LHCN-M2 (cell line): ENCODE data around the gene TNFRSF17. TPM values are rescaled to one million over a fixed set of nuclear protein-coding genes. Genes with fewer than 3 reads are reported as not detected.
"Not testable (repeated sequence)": the region's sequence is repeated elsewhere in the genome, so short reads cannot be mapped to it uniquely, and the experiment has no call there.

Experiments
- DNase-seq: peaks from one replicate; pipeline ENCODE4 v3.0.0-alpha.2; 2012; ENCODE audit warnings: low read depth
- total RNA-seq: library from RNA; depleted of rRNA; stranded (reverse); fragments of >200 nt; gene quantifications from 2 replicates; pipeline ENCODE4 v1.2.3, GENCODE V29; 2014

The TNFRSF17 gene
- total RNA-seq, 1 experiment from 2014 or later, result not detected

- DNase-seq, result not testable (repeated sequence)
These were observed 5.3 kb downstream of the TNFRSF17 start for GRCh38 chr16:11970292-11970691.

GRCh38 chr16:11972128-11972527, 7.1 kb downstream of the TNFRSF17 start:
- DNase-seq, result no peak

GRCh38 chr16:11973070-11973469, 8.1 kb downstream of the TNFRSF17 start:
- no peak for DNase-seq

GRCh38 chr16:11976850-11977375, 11.9 kb downstream of the TNFRSF17 start:
- no peak for DNase-seq

- peak; percentile 68 for DNase-seq
These were observed 12.5 kb downstream of the TNFRSF17 start for GRCh38 chr16:11977376-11978041.

GRCh38 chr16:11978080-11978479, 13.1 kb downstream of the TNFRSF17 start:
- no peak for DNase-seq

- DNase-seq, result no peak
These were observed 14.1 kb downstream of the TNFRSF17 start for GRCh38 chr16:11979013-11979672.

GRCh38 chr16:11980136-11980844, 15.3 kb downstream of the TNFRSF17 start:
- DNase-seq, result no peak

- DNase-seq, result no peak
These were observed 20.2 kb downstream of the TNFRSF17 start for GRCh38 chr16:11985250-11985649.

GRCh38 chr16:11986521-11987057, 21.6 kb downstream of the TNFRSF17 start:
- DNase-seq, result no peak

- DNase-seq, result no peak
These were observed 23.4 kb downstream of the TNFRSF17 start for GRCh38 chr16:11988258-11988978.

GRCh38 chr16:11990702-11991390, 25.8 kb downstream of the TNFRSF17 start:
- DNase-seq, result no peak

GRCh38 chr16:11992008-11992584, 27.1 kb downstream of the TNFRSF17 start:
- DNase-seq, result no peak

- no peak for DNase-seq
These were observed 27.8 kb downstream of the TNFRSF17 start for GRCh38 chr16:11992586-11993524.

- no peak for DNase-seq
These were observed 29.4 kb downstream of the TNFRSF17 start for GRCh38 chr16:11994143-11995119.

- DNase-seq, result no peak
These were observed 31.7 kb downstream of the TNFRSF17 start for GRCh38 chr16:11996433-11997330.

- no peak for DNase-seq
These were observed 35.0 kb downstream of the TNFRSF17 start for GRCh38 chr16:12000032-12000431.
